GM19372 (cell line): ENCODE measurements around the gene C4B.
"Not testable (repeated sequence)": the region's sequence is repeated elsewhere in the genome, so short reads cannot be mapped to it uniquely, and the experiment has no call there.

Source experiments
- ATAC-seq: cut with Tn5 transposase; IDR thresholded peaks from one replicate; pipeline ENCODE4 v1.9.1; 2021; ENCODE audit warnings: mild to moderate bottlenecking, low read depth, moderate library complexity; ENCODE audit not compliant: unreplicated experiment

C4B gene

DNA sequence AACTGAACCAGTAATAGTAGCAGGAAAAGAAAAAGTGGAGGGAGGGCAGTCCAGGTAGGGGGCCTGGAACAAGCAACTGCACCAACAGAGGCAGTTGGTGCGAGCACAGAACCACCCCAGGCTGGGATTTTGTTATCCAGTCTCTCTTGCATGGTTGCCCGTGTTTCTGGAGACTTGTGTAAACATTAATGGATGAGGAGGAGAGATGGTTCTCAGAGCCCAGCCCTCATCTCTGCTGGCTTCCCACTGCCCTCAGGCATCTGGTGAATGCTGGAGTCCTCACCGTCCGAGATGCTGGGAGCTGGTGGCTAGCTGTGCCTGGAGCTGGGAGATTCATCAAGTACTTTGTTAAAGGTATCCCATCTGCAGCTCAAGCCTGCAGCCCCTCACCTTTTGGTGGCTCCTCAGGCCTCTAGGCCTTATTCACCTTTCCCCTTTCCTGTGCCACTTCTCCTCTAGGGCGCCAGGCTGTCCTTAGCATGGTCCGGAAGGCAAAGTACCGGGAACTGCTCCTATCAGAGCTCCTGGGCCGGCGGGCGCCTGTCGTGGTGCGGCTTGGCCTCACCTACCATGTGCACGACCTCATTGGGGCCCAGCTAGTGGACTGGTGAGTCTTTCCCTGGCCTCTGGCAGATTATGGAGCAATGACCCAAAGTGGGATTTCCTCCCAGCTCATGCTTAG lies 34.3 kb upstream of the C4B start:
- not testable (repeated sequence) for ATAC-seq

DNA sequence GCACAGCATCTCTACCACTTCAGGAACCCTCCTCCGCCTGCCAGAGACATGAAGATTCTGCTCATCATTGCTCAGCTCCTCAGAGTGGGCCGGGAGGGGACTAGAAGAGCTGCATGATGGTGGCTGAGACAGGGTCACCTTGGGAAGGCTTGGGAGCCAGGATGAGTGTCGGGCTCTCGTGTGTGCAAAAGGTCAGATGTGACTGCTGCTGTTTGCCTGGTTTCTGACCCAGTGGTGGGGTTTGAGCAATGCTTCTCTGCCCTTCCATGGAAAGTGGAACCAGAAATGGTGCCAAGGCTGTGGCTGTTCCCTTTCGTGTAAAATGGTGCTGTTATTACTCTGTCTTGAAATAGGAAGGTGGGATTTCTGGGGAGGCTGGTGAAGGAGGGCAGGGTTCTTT lies 33.6 kb upstream of the C4B start:
- ATAC-seq, result not testable (repeated sequence)

DNA sequence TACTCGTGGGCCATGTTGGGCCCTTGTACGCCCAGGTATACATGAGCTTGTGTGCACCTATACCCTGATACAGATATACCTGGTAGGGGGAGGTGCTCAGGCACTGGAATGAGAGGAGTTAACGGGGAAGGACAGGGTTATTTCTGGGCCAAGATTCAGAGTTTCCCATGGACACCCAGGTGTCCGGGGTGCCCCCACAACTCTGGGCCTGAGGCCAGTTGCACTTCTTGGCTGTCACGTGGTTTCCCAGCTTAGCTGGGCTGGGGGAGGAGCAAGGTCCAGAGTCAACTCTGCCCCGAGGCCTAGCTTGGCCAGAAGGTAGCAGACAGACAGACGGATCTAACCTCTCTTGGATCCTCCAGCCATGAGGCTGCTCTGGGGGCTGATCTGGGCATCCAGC lies 32.9 kb upstream of the C4B start, which contains the start of gene C4A:
TSS of gene C4A (plus strand) at position 314 of the 400 bp plus-strand sequence. CDS start at position 365, 51 bp downstream.
- not testable (repeated sequence) for ATAC-seq

DNA sequence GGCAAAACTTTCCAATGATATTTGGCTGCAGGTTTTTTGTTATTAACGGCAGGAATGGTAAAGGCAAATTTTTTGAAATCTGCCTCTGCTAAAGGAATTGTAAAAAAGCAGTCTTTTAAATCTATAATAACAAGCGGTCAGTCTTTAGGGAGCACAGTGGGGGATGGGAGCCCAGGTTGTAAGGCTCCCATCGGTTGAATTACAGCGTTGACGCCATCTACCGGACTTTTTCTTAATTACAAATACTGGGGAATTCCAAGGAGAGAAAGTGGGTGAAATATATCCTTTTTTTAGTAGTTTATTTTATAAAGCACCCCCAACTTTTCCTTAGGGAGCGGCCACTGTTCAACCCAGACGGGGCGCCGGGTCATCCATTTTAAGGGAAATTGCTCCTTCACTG lies 25.2 kb upstream of the C4B start:
- ATAC-seq, result not testable (repeated sequence)

DNA sequence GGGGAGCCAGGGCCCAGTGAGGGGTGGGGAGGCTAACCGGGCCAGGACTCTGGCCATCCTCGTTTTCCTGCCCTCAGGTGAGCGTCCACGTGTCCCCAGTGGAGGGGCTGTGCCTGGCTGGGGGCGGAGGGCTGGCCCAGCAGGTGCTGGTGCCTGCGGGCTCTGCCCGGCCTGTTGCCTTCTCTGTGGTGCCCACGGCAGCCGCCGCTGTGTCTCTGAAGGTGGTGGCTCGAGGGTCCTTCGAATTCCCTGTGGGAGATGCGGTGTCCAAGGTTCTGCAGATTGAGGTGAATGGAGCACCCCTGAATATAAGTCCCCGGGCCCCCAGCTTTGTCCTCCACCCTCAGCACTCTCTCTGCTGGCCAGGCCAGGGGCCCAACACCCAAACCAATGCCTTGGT lies 20.2 kb upstream of the C4B start:
- not testable (repeated sequence) for ATAC-seq

DNA sequence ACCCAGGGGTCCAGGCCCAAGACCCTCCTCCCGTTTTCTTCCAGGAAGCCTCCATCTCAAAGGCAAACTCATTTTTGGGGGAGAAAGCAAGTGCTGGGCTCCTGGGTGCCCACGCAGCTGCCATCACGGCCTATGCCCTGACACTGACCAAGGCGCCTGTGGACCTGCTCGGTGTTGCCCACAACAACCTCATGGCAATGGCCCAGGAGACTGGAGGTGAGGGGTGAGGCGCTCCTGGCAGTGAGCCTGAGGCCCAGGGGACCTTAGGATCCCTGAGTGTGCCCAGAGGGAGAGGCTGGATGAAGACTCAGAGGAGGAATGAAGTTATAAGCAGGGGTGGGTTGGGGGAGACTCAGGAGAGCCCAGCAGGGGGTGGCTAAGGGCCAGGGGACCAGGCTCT lies 18.2 kb upstream of the C4B start:
- ATAC-seq, result not testable (repeated sequence)

DNA sequence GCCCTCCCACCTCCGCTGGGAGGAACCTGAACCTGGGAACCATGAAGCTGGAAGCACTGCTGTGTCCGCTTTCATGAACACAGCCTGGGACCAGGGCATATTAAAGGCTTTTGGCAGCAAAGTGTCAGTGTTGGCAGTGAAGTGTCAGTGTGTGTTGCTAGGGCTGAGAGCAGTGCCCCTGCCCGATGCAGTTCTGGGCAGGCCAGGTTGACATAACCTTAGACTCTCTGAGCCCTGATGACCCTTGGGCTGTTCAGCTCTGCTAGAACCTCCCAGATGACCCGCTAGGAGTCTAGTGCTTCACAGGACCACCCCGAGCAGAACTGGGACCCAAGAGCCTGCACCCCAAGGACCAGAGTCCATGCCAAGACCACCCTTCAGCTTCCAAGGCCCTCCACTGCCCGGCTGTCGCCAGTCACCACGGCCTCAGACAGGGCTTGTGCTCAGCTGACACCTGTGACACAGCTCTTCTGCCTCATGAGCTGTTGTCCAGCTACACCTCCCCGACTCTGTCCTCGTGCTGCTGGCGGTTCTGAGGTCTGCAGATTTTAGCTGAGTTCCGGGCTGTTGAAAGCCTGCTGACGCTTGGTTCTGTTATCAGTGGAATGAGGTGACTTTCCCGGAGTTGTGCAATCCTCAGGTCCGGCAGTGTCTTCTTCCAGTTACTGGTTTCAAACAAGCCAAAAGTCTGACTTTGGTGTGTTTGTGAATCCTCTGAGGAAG lies 11.9 kb upstream of the C4B start:
- not testable (repeated sequence) for ATAC-seq

DNA sequence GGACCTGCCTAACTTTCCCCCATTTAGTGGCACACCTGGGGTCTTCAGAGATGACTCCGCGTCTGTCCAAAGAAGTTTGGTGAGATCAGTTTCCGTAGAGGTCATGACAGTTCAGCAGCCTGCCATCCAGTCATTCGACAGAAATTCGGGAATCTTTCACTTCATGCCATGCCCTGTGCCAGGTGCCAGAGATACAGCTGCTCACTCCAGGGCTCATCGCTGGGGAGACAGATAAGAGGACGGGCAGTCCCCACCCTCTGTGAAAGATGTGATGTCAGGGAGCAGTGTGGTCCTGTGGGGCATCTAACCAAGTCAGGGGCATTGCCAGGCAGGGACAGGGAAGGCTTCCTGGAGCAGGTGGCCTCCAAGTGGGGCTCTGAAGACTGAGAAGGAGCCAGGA lies 11.3 kb upstream of the C4B start:
- ATAC-seq, result not testable (repeated sequence)

DNA sequence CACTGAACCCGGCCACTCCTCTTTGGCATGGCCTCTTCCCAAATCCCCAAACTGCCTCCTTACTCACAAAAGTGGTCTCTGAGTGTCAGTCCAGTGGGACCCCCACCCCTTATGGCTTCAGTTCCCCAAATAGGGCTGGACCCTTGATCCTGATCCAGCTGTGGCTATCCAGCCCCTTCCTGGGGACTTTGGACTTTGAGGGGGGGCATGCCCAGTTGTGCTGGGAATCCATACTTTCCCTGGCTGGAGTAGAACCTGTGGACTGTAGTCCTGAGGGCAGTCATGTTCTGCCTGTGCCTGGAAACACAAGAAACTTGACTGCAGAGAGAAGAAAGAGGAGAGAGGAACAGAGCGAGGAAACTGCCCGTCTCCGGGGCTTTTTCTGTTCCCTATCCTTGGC lies 10.2 kb upstream of the C4B start:
- not testable (repeated sequence) for ATAC-seq

DNA sequence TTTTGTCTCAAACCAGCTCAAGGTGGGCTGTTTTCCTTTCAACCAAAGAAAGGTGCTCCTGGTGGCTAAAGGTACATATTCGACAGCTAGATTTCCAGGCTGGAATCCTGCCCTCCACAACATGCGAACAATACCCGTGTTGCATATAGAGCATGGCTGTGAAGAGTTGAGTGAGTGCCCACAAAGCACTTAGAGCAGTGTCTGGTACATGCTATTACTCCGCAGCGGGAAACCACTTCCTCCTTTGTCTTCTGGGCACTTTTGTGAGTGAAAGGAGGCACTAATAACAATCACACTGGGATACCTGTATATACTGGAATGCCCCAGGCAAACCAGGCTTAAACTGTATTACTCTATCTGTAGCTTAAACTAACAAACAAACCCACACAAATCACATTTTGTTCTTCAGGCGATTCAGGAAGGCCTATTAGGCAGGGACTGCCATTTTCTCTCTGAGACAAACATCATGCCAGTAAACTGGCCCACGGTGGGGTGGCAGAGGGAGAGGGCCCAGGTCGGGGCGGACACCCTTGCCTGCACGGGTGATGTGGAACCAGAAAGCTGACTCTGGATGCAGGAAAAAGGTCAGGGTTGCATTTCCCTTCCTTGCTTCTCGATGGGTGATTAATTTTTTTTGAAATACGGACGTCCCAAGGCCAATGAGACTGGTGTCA lies 9.6 kb upstream of the C4B start:
- not testable (repeated sequence) for ATAC-seq

DNA sequence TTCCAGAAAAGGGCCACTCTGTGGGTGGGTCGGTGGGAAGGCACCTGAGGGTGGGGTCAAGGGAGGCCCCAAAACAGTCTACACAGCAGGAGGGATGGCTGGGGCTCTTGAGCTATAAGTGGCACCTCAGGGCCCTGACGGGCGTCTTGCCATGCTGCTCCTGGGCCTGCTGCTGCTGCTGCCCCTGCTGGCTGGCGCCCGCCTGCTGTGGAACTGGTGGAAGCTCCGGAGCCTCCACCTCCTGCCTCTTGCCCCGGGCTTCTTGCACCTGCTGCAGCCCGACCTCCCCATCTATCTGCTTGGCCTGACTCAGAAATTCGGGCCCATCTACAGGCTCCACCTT lies 9.1 kb upstream of the C4B start:
- not testable (repeated sequence) for ATAC-seq

DNA sequence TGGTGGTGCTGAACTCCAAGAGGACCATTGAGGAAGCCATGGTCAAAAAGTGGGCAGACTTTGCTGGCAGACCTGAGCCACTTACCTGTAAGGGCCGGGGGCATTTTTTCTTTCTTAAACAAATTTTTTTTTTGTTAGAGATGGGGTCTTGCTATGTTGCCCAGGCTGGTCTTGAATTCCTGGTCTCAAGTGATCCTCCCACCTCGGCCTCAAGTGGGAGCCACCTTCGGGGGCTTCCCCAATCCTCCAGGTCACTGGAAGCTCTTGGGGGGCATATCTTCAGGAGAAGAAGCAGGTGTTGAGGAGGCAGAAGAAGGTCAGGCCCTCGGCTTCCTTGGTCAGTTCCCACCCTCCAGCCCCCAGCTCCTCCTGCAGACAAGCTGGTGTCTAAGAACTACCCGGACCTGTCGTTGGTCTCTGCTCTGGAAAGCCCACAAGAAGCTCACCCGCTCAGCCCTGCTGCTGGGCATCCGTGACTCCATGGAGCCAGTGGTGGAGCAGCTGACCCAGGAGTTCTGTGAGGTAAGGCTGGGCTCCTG lies 8.5 kb upstream of the C4B start:
- not testable (repeated sequence) for ATAC-seq

DNA sequence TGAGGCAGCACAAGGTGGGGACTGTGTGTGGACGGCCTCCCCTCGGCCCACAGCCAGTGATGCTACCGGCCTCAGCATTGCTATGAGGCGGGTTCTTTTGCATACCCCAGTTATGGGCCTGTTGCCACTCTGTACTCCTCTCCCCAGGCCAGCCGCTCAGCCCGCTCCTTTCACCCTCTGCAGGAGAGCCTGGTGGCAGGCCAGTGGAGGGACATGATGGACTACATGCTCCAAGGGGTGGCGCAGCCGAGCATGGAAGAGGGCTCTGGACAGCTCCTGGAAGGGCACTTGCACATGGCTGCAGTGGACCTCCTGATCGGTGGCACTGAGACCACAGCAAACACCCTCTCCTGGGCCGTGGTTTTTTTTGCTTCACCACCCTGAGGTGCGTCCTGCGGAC lies 7.5 kb upstream of the C4B start:
- not testable (repeated sequence) for ATAC-seq

DNA sequence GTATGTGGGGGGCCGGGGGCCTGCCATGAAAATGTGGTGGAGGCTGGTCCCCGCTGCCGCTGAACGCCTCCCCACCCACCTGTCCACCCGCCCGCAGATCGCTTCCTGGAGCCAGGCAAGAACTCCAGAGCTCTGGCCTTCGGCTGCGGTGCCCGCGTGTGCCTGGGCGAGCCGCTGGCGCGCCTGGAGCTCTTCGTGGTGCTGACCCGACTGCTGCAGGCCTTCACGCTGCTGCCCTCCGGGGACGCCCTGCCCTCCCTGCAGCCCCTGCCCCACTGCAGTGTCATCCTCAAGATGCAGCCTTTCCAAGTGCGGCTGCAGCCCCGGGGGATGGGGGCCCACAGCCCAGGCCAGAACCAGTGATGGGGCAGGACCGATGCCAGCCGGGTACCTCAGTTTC lies 6.6 kb upstream of the C4B start:
- ATAC-seq, result not testable (repeated sequence)

DNA sequence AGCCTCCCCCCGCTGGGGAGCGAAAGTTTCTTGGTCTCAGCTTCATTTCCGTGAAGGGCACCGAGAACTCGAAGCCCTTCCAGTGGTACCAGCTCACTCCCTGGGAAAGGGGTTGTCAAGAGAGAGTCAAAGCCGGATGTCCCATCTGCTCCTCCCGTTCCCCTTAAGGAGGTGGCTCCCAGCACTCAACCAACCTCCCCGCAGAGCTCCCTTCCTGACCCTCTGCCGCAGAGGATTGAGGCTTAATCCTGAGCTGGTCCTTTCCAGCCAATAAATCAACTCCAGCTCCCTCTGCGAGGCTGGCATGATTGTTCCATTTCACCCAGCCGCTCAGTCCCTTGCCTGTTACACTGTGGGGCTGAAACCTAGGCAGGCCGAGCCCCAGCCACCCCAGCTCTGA lies 6.0 kb upstream of the C4B start:
- ATAC-seq, result not testable (repeated sequence)

DNA sequence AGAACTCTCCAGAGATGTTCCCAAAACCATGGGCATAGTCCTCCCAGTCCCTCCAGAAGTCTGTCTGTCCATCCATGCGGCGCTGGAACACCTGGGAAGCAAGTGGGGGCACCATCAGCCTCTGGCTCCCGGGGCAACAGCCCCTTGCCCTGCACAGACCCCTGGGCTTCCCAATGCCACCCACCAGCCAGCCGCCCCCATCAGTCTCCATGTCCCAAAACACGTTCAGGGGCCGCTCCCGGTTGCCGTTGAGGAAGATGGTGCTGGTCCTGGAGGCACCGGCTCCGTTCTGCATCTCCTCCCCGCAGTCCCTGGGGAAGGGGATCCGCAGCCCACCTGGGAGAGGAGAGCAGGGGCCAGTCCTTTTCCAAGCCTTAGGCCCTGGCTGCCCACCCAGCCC lies 5.1 kb upstream of the C4B start:
- not testable (repeated sequence) for ATAC-seq

DNA sequence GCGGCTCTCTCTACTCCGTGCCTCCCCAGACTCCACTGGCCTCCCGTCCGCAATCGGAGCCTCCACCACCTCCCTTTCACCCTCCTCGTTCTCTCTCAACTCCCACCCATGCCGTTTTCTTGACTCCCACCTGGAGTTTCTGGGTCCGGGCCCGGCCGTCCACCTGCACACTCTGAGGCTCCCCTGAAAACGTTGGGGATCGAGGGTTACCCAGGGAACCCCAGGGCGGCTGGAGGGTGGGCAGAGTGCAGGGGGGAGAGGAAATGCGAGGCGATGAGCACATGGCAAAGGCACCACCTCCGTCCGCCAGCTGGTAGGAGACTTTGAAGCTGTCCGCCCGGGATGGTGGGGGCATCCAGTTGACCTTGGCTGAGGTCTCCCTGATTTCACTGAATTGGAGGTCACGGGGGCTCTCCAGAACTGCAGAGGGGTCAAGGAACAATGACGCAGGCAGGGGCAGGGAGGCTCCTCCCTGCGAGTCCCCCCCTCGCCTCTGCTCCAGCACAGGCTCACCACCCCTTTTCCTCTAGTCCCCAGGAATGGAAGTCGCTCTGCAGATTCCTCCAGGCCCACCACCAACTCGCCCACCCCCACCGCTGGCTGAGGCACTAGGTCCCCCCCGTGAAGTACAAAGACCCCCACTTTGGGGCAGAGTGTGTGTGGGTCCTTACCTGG lies 3.6 kb upstream of the C4B start:
- ATAC-seq, result not testable (repeated sequence)

DNA sequence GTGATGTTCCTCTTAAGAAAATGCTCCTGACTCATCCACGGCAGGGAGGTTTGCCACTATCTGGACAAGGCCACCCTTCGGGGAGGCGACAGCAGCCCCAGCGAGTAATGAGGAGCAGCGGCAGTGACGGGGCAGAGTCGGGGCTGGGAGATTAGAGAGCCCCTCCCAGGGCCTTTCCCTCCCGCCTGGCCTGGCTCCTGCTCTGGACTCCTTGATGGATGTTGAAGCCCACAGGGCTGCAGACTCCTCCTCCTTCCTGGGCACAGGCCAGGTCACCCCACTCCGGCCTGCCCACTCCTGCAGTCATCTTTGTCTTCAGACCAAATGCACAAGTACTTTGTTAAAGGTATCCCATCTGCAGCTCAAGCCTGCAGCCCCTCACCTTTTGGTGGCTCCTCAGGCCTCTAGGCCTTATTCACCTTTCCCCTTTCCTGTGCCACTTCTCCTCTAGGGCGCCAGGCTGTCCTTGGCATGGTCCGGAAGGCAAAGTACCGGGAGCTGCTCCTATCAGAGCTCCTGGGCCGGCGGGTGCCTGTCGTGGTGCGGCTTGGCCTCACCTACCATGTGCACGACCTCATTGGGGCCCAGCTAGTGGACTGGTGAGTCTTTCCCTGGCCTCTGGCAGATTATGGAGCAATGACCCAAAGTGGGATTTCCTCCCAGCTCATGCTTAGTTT lies 1.5 kb upstream of the C4B start:
- not testable (repeated sequence) for ATAC-seq

DNA sequence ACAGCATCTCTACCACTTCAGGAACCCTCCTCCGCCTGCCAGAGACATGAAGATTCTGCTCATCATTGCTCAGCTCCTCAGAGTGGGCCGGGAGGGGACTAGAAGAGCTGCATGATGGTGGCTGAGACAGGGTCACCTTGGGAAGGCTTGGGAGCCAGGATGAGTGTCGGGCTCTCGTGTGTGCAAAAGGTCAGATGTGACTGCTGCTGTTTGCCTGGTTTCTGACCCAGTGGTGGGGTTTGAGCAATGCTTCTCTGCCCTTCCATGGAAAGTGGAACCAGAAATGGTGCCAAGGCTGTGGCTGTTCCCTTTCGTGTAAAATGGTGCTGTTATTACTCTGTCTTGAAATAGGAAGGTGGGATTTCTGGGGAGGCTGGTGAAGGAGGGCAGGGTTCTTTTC lies 857 bp upstream of the C4B start:
- ATAC-seq, result not testable (repeated sequence)

DNA sequence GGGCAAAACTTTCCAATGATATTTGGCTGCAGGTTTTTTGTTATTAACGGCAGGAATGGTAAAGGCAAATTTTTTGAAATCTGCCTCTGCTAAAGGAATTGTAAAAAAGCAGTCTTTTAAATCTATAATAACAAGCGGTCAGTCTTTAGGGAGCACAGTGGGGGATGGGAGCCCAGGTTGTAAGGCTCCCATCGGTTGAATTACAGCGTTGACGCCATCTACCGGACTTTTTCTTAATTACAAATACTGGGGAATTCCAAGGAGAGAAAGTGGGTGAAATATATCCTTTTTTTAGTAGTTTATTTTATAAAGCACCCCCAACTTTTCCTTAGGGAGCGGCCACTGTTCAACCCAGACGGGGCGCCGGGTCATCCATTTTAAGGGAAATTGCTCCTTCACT lies 7.5 kb downstream of the C4B start:
- ATAC-seq, result not testable (repeated sequence)
